H1 (cell line): ENCODE results near the gene NFKB1. TPM values are rescaled to one million over a fixed set of nuclear protein-coding genes. Genes with fewer than 3 reads are reported as not detected.

Experiments used
- CTCF ChIA-PET: fragments of 300-600 bp; sonication (Branson Sonifier 250); formaldehyde crosslinking; loops from one replicate; lab custom pipeline; 2021; ENCODE audit not compliant: partially characterized antibody; lab: Charles Lee
- POLR2A ChIA-PET: fragments of 300-600 bp; sonication (Branson Sonifier 250); formaldehyde crosslinking; loops from one replicate; lab custom pipeline; 2021; ENCODE audit warnings: inconsistent platforms; ENCODE audit not compliant: partially characterized antibody; lab: Charles Lee
- DNase-seq, 2 experiments: peaks; one replicate each; pipeline versions ENCODE4 v3.0.0 to v3.0.0-alpha.2; 2010 to 2022; ENCODE audit warnings: low spot score in 2 of 2, low read depth in 1 of 2, mixed read lengths in 1 of 2
- FAIRE-seq: peaks from 2 replicates; lab custom pipeline; 2011; peaks lifted over from hg19 to GRCh38; lab: Jason Lieb, UNC
- H2AFZ ChIP-seq: 2 replicates; pipeline ENCODE4 v1.8.1; 2012; ENCODE audit warnings: low read length, inconsistent platforms
- H2AK5ac ChIP-seq: 2 replicates; pipeline ENCODE4 v1.6.1; 2013; ENCODE audit warnings: low read depth, low read length
- H2BK120ac ChIP-seq: replicated peaks from 2 replicates; pipeline ENCODE3; 2013; ENCODE audit warnings: low read depth, low read length, inconsistent platforms
- H2BK12ac ChIP-seq: 2 replicates; pipeline ENCODE4 v1.6.1; 2013; ENCODE audit warnings: low read depth, low read length
- H2BK15ac ChIP-seq: 2 replicates; pipeline ENCODE4 v1.6.1; 2013; ENCODE audit warnings: low read length
- H2BK20ac ChIP-seq: 2 replicates; pipeline ENCODE4 v1.6.1; 2013; ENCODE audit warnings: low read length
- H2BK5ac ChIP-seq: 2 replicates; pipeline ENCODE4 v1.6.1; 2013; ENCODE audit warnings: low read depth, low read length
- H3K14ac ChIP-seq: 2 replicates; pipeline ENCODE4 v1.6.1; 2013; ENCODE audit warnings: inconsistent platforms; ENCODE audit not compliant: insufficient read length
- H3K18ac ChIP-seq: 2 replicates; pipeline ENCODE4 v1.6.1; 2013; ENCODE audit warnings: low read length; ENCODE audit errors: extremely low read depth
- H3K23ac ChIP-seq: 2 replicates; pipeline ENCODE4 v1.6.1; 2013; ENCODE audit warnings: inconsistent platforms; ENCODE audit not compliant: insufficient read length
- H3K23me2 ChIP-seq: 2 replicates; pipeline ENCODE4 v1.6.1; 2013; ENCODE audit warnings: low read depth, low read length
- H3K27ac ChIP-seq: 2 replicates; pipeline ENCODE4 v1.6.1; 2011; ENCODE audit warnings: low read depth, low read length, inconsistent platforms
- H3K27me3 ChIP-seq, 4 experiments: replicated peaks in 1 of 4; 1 replicate in 1 of 4; 2 replicates in 3 of 4; pipeline versions ENCODE4 v1.6.1 to v1.8.1; 2011 to 2013; ENCODE audit warnings: low read length in 3 of 4, mild to moderate bottlenecking in 3 of 4, inconsistent platforms in 2 of 4, mixed read lengths in 2 of 4, moderate library complexity in 1 of 4; ENCODE audit not compliant: control insufficient read depth in 3 of 4, insufficient read depth in 3 of 4; ENCODE audit errors: extremely low read depth in 1 of 4
- H3K36me3 ChIP-seq, 4 experiments: 2 replicates each; pipeline versions ENCODE4 v1.6.1 to v1.8.1; 2011 to 2013; ENCODE audit warnings: mild to moderate bottlenecking in 4 of 4, low read length in 3 of 4, moderate library complexity in 2 of 4, control low read depth in 1 of 4, inconsistent platforms in 1 of 4; ENCODE audit not compliant: insufficient read depth in 4 of 4, control insufficient read depth in 2 of 4
- H3K4ac ChIP-seq: replicated peaks from 2 replicates; pipeline ENCODE3; 2013; ENCODE audit warnings: low read length, low read depth, mixed read lengths, inconsistent platforms; ENCODE audit not compliant: insufficient read length
- H3K4me1 ChIP-seq, 4 experiments: replicated peaks in 1 of 4; 1 replicate in 1 of 4; 2 replicates in 3 of 4; pipeline versions ENCODE4 v1.6.1 to v1.8.1; 2011 to 2013; ENCODE audit warnings: low read length in 3 of 4, inconsistent platforms in 2 of 4, mixed read lengths in 1 of 4; ENCODE audit not compliant: insufficient read depth in 4 of 4, control insufficient read depth in 3 of 4
- H3K4me2 ChIP-seq, 2 experiments: 2 replicates each; pipeline versions ENCODE4 v1.6.1 to v1.8.1; 2011 to 2013; ENCODE audit warnings: low read depth in 2 of 2, low read length in 2 of 2, control low read depth in 1 of 2, inconsistent platforms in 1 of 2, mild to moderate bottlenecking in 1 of 2; ENCODE audit not compliant: insufficient read depth in 1 of 2
- H3K4me3 ChIP-seq, 4 experiments: fragments of 200-600, 300-600 bp in 1 of 4; sonication (generic), shearing (Covaris generic), sonication (Bioruptor Twin) in 1 of 4; 2 replicates each; pipeline versions ENCODE4 v1.5.1 to v1.8.1; 2011 to 2016; ENCODE audit warnings: low read length in 4 of 4, low read depth in 3 of 4, control low read depth in 2 of 4, inconsistent platforms in 2 of 4, mild to moderate bottlenecking in 2 of 4, mixed read lengths in 1 of 4, moderate library complexity in 1 of 4; ENCODE audit not compliant: insufficient read depth in 2 of 4; ENCODE audit errors: extremely low read depth in 1 of 4
- H3K56ac ChIP-seq: replicated peaks from 2 replicates; pipeline ENCODE3; 2013; ENCODE audit warnings: low read depth, mild to moderate bottlenecking, mixed read lengths, low read length, inconsistent platforms; ENCODE audit not compliant: insufficient read length
- H3K79me1 ChIP-seq: 2 replicates; pipeline ENCODE4 v1.6.1; 2013; ENCODE audit warnings: low read depth, low read length, control low read depth
- H3K79me2 ChIP-seq, 2 experiments: 2 replicates each; pipeline versions ENCODE4 v1.6.1 to v1.8.1; 2012 to 2013; ENCODE audit warnings: low read length in 2 of 2, mild to moderate bottlenecking in 2 of 2, inconsistent platforms in 1 of 2; ENCODE audit not compliant: insufficient read depth in 2 of 2, control insufficient read depth in 1 of 2
- H3K9ac ChIP-seq, 4 experiments: replicated peaks in 1 of 4; 1 replicate in 1 of 4; 2 replicates in 3 of 4; pipeline versions ENCODE4 v1.6.1 to v1.8.1; 2011 to 2013; ENCODE audit warnings: low read depth in 3 of 4, low read length in 3 of 4, control low read depth in 2 of 4, mild to moderate bottlenecking in 2 of 4, moderate library complexity in 2 of 4, inconsistent platforms in 1 of 4; ENCODE audit errors: extremely low read depth in 1 of 4
- H3K9me3 ChIP-seq, 2 experiments: 2 replicates each; pipeline versions ENCODE4 v1.6.1 to v1.8.1; 2012 to 2013; ENCODE audit warnings: mild to moderate bottlenecking in 2 of 2, moderate library complexity in 2 of 2, control low read depth in 1 of 2, inconsistent platforms in 1 of 2, low read depth in 1 of 2, low read length in 1 of 2, mixed read lengths in 1 of 2; ENCODE audit not compliant: insufficient read depth in 2 of 2
- H4K20me1 ChIP-seq, 2 experiments: replicated peaks in 1 of 2; 2 replicates each; pipeline versions ENCODE3 to v1.8.1; 2011 to 2013; ENCODE audit warnings: inconsistent platforms in 2 of 2, low read length in 2 of 2, mild to moderate bottlenecking in 1 of 2; ENCODE audit not compliant: insufficient read depth in 2 of 2, control insufficient read depth in 1 of 2
- H4K5ac ChIP-seq: 2 replicates; pipeline ENCODE4 v1.6.1; 2013; ENCODE audit warnings: low read length, low read depth, mixed read lengths, inconsistent platforms; ENCODE audit not compliant: insufficient read length
- H4K8ac ChIP-seq: 2 replicates; pipeline ENCODE4 v1.8.0; 2013; ENCODE audit warnings: mild to moderate bottlenecking, moderate library complexity, low read length, inconsistent platforms; ENCODE audit not compliant: insufficient read depth; ENCODE audit errors: extremely low read depth
- H4K91ac ChIP-seq: replicated peaks from 2 replicates; pipeline ENCODE3; 2013; ENCODE audit warnings: low read length, mixed read lengths, inconsistent platforms; ENCODE audit not compliant: insufficient read length
- RAD21 ChIP-seq, 2 experiments: IDR thresholded peaks in 1 of 2; conservative IDR thresholded peaks in 1 of 2; 2 replicates each; pipeline ENCODE4 v1.6.1; 2011; ENCODE audit warnings: low read depth in 2 of 2, low read length in 2 of 2, improper control_type of control experiment in 1 of 2, inconsistent platforms in 1 of 2, mild to moderate bottlenecking in 1 of 2, moderate library complexity in 1 of 2
- TAF1 ChIP-seq: IDR thresholded peaks from 2 replicates; pipeline ENCODE4 v1.6.1; 2011; ENCODE audit warnings: mild to moderate bottlenecking, low read depth, low read length
- WGBS, 2 experiments: shearing (Covaris generic) in 1 of 2; methylation state at CpG; one replicate each; pipeline versions ENCODE4 v1.1.6 to v1.1.7; 2013 to 2015; ENCODE audit warnings: low lambda C conversion rate in 2 of 2, mixed read lengths in 2 of 2, inconsistent platforms in 1 of 2, low coverage in 1 of 2, missing lambda C conversion rate in 1 of 2; ENCODE audit not compliant: insufficient replicate concordance in 2 of 2, insufficient coverage in 1 of 2, insufficient read length in 1 of 2; ENCODE audit errors: extremely low coverage in 1 of 2, missing lambda C conversion rate in 1 of 2; 5-methylcytosine and 5-hydroxymethylcytosine counted together
- polyA plus RNA-seq, 7 experiments: library from polyadenylated mRNA; depleted of rRNA in 3 of 7; stranded (reverse) in 5 of 7; unstranded in 2 of 7; fragments of >200 nt in 5 of 7; fragments of 200-250 nt in 2 of 7; gene quantifications; 1 replicate in 5 of 7; 2 replicates in 1 of 7; 4 replicates in 1 of 7; pipeline versions ENCODE4 v1.2.1 to v1.2.3, GENCODE V29; 2011 to 2013; ENCODE audit warnings: missing spikeins in 2 of 7, mixed read lengths in 2 of 7
- total RNA-seq: library from RNA; stranded (reverse); fragmentation: NEBNext Ultra II Directional; extraction: Animal tissue kit (Norgen Biotek cat#: 25700); gene quantifications from 2 replicates; pipeline ENCODE4 v1.2.1, GENCODE V29; 2021
- TF ChIP-seq, protein P1 (sequence below), 3 experiments: IDR thresholded peaks; 1 replicate in 2 of 3; 2 replicates in 1 of 3; pipeline versions ENCODE4 v1.5.1 to v1.6.1; 2011; ENCODE audit warnings: low read length in 3 of 3, mild to moderate bottlenecking in 3 of 3, inconsistent platforms in 2 of 3, low read depth in 1 of 3, moderate library complexity in 1 of 3; ENCODE audit not compliant: insufficient read depth in 1 of 3; ENCODE audit errors: control extremely low read depth in 1 of 3

NFKB1 gene
- total and polyA plus RNA-seq, 2 of the 8 experiments (the other 6 are each of a cell fraction or from before 2014, with no cell fraction given), result 2.9 to 6.8 TPM

DNA sequence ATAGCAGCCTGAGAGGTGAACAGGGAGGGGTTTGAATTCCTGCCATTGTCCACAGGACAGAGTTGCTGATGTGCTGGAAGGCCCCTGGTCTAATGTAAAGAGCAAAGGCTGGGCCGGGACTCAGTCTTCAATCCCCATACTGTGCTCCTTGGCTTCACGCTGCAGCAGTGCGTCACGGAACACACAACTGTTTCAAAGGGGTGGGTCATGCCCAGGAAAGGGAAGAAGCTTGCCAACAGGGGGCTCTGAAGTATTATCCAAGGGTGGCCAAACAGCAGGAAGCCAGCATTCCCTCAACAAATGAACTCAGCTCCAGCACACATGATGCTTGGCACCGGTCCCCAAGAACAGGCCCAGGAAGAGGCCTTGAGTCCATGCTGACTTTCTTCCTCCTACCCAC lies 122.5 kb downstream of the NFKB1 start:
- no peak overlapping the region for H3K4ac ChIP-seq
- 0 out of 7 replicates have a peak, but pooled peaks cover 0 to 3% (median 0%) of the 10 kb centered on the region in 4 experiments for H3K4me1 ChIP-seq
- no peak overlapping the region for H2AK5ac ChIP-seq
- H2BK12ac ChIP-seq, result no peak overlapping the region
- no peak overlapping the region for H3K4me3 ChIP-seq
- H3K23ac ChIP-seq, result no peak overlapping the region
- H2BK20ac ChIP-seq, result no peak overlapping the region
- H2BK5ac ChIP-seq, result no peak overlapping the region; the same call in 1 of the 2 replicates
- H4K8ac ChIP-seq, result no peak overlapping the region
- H3K36me3 ChIP-seq, result no peaks in the 10 kb centered on the region
- no peaks in the 10 kb centered on the region for H3K23me2 ChIP-seq
- no peaks in the 10 kb centered on the region for H4K20me1 ChIP-seq
- no peaks in the 10 kb centered on the region for H3K79me2 ChIP-seq
- H3K79me1 ChIP-seq, result no peaks in the 10 kb centered on the region
- FAIRE-seq (no peak), DNase-seq (peak in 1 of 2 experiments; percentile 54)
- no peak overlapping the region for H3K18ac ChIP-seq
- H2AFZ ChIP-seq, result peak overlapping the region; percentile 77; the same call in 1 of the 2 replicates
- POLR2A ChIA-PET, result no interaction called here
- 83% methylated on average over 5 of the region's 5 CpGs; no CpG with 5 or more reads in 1 of the 2 experiments for WGBS, 2 experiments
- no peaks in the 10 kb centered on the region for H3K9me3 ChIP-seq
- no peak overlapping the region for H3K56ac ChIP-seq
- no peak overlapping the region for H3K27ac ChIP-seq
- H3K27me3 ChIP-seq, result no peaks in the 10 kb centered on the region
- CTCF ChIA-PET, result interaction anchor here (1.0 to 2.1 kb wide), 12 partner anchors 9 to 466 kb away, joined by 3 to 15 read pairs (median 4); no protein-coding TSS in a partner anchor
- H2BK120ac ChIP-seq, result no peak overlapping the region
- H3K4me2 ChIP-seq, result no peak overlapping the region
- no peak overlapping the region for H4K5ac ChIP-seq
- no peak overlapping the region for H2BK15ac ChIP-seq
- H3K14ac ChIP-seq, result no peak overlapping the region
- no peak overlapping the region for H4K91ac ChIP-seq
- TF ChIP-seq TAF1, result no peak
- peak; percentile 49 to 58 for TF ChIP-seq RAD21 (IDR thresholded peaks at IDR 0.05 in 1 of 2, conservative IDR thresholded peaks at IDR 0.05 in 1 of 2; ENCODE audit: low read depth in 2 of 2, low read length in 2 of 2)
- TF ChIP-seq, protein P1, sequence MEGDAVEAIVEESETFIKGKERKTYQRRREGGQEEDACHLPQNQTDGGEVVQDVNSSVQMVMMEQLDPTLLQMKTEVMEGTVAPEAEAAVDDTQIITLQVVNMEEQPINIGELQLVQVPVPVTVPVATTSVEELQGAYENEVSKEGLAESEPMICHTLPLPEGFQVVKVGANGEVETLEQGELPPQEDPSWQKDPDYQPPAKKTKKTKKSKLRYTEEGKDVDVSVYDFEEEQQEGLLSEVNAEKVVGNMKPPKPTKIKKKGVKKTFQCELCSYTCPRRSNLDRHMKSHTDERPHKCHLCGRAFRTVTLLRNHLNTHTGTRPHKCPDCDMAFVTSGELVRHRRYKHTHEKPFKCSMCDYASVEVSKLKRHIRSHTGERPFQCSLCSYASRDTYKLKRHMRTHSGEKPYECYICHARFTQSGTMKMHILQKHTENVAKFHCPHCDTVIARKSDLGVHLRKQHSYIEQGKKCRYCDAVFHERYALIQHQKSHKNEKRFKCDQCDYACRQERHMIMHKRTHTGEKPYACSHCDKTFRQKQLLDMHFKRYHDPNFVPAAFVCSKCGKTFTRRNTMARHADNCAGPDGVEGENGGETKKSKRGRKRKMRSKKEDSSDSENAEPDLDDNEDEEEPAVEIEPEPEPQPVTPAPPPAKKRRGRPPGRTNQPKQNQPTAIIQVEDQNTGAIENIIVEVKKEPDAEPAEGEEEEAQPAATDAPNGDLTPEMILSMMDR (IDR thresholded peaks at IDR 0.05; ENCODE audit: control extremely low read depth in 1 of 3, insufficient read depth in 1 of 3, low read depth in 1 of 3, low read length in 3 of 3), result peak in 2 of 3 experiments; percentile 16 to 37; a peak in 2 of 4 replicates
- no peak overlapping the region for H3K9ac ChIP-seq
